Metanephros (tissue), 1 donor: ENCODE measurements around the gene KCNC3. TPM values are rescaled to one million over a fixed set of nuclear protein-coding genes. Genes with fewer than 3 reads are reported as not detected.

Experiments
- total RNA-seq: library from RNA; depleted of rRNA; stranded (reverse); fragments of >200 nt; gene quantifications from one replicate; pipeline ENCODE4 v1.2.3, GENCODE V29; 2014

KCNC3 gene
- total RNA-seq = 7.8 TPM

DNA sequence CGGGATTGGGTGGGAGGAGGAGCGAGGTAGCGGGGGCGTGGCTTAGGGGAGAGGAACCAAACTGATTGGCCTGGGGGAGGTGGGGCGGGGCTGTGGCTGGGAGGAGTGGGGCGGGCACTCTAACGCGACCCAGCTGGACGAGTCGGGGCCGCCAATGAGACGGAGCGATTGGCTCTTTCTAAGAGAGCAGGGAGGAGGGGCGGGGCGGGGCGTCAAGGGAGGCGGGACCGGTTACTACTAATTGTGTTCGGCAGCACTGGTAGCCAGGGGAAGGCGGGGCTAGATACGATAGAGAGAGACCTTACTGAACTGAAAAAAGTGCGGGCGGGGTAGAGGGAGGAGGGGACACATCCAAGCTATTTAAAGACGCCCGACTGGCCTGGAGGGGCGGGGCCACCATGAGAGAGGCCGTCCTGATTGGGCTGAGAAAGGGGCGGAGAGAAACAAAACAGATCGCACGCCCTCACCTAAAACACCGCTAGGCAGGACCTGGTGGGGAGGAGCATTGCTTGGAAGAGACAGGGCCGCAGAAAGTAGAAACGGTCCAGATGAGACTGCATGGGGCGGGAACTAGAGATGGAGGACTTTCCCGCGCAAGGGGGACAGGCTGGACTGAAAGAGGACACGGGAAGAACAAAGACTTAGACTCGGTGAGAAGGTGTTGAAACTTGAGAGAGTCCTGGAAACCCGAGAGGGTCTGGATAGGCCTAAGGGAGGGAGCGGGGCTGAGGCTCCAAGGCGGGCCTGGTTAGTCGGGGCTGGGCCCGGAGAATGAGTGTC, at the start of gene KCNC3:
Gene KCNC3, minus strand, starts transcription at position 232 of the 780 bp plus-strand sequence. CDS start 295 bp downstream, outside the sequence.

DNA sequence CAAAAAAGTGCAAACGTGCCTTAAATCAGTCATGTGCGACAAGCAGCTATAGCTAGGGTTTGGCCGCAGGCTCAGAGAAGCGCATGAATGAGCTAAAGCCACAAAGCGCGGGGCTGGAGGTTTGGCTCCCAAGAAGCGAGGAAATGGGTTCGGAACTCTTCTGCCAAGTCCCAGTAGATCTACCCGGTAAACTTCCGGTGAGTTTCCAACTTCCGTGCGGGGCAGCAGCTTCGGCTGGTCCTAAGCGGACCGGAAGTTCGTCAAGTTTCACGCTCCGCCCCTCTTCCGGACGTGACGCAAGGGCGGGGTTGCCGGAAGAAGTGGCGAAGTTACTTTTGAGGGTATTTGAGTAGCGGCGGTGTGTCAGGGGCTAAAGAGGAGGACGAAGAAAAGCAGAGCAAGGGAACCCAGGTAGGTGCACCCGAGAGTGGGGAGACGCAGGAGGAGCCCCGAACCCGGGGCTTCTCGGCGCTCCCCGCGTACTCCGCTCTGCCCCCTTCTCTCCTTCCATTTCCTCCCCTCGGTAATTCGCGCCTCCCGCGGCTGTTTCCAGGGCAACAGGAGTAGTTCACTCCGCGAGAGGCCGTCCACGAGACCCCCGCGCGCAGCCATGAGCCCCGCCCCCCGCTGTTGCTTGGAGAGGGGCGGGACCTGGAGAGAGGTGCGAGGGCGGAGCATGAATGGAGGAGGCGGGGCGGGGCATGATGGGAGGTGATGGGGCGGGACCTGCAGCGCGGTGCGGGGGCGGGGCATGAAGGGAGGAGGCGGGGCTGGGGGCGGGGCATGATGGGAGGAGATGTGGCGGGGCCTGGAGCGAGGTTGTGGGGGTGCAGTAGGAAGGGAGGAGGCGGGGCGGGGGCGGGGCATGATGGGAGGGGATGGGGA, 47.2 kb upstream of the KCNC3 start, which contains the start of gene NR1H2:
Gene NR1H2, plus strand, starts transcription at position 292 of the 885 bp plus-strand sequence. CDS start 1,149 bp downstream, outside the sequence.

DNA sequence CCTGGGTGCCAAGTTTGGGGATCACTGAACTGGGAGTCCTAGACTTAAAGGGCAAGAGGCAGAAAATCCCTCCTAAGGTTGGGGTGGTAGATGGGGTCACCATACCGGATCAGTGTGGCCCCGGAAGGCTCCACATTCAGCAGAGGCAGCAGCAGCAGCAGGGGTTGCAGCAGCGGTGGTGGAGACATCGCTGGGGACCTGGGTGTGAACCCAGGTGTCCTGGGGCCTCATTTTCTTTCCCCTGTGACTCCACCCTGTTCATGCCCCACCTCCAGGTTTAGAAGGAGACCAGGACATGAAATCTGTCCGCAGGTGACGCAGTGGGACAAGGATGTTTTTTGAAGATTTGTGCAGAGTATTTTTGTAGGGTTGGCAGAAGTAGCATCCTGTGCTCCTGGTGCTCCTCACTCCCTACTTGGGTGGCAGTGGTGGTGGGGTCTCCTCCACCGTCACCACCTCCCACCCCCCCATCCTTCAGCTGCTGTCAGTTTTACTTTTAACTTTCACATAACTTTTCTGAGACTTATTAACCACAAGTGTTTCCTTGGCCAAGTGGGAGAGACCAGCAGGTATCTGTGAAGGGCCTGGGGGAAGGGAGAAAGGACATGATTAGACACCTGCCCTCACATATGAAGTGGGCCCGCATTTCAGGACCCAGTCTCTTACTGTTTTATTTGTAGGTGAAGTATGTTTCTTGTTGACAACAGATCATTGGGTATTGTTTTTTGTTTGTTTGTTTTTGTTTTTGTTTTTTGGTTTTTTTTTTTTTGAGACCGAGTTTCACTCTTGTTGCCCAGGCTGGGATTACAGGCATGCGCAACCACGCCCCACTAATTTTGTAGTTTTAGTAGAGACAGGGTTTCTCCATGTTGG, 36.5 kb upstream of the KCNC3 start, which contains the start of gene NAPSA:
Gene NAPSA, minus strand, starts transcription at position 206 of the 873 bp plus-strand sequence. Its CDS starts 18 bp downstream, at position 188.

Other genes starting within 250 kb of the KCNC3 start
- gene IZUMO2, start 166.1 kb downstream of the KCNC3 start, total RNA-seq = not detected
- gene MYH14, start 125.8 kb downstream of the KCNC3 start, total RNA-seq = 33.0 TPM
- 6.8 TPM for gene NAPSA, start 36.3 kb upstream of the KCNC3 start, total RNA-seq
- 55.1 TPM for gene NR1H2, start 47.1 kb upstream of the KCNC3 start, total RNA-seq
- 56.6 TPM for gene POLD1, start 55.0 kb upstream of the KCNC3 start, total RNA-seq
- 1.5 TPM for gene SPIB, start 89.6 kb upstream of the KCNC3 start, total RNA-seq
- 41.0 TPM for gene MYBPC2, start 103.5 kb upstream of the KCNC3 start, total RNA-seq
- 107 TPM for gene EMC10, start 147.1 kb upstream of the KCNC3 start, total RNA-seq
- 4.4 TPM for gene GARIN5A, start 147.5 kb upstream of the KCNC3 start, total RNA-seq
- 18.8 TPM for gene JOSD2, start 181.8 kb upstream of the KCNC3 start, total RNA-seq
- gene ASPDH, start 184.5 kb upstream of the KCNC3 start, total RNA-seq = 5.7 TPM
- 35.3 TPM for gene LRRC4B, start 239.1 kb upstream of the KCNC3 start, total RNA-seq